RWPE2 (cell line): Measurements from ENCODE around the gene SYT2.

ENCODE experiments used
- ATAC-seq: fragments of 200-7000 bp; cut with Tn5 transposase; 3 replicates; pipeline ENCODE4 v1.9.1; 2021; ENCODE audit warnings: low read depth
- DNase-seq: peaks from one replicate; pipeline ENCODE4 v3.0.0-alpha.2; 2020; ENCODE audit warnings: low spot score
- H3K27ac ChIP-seq: fragments of 450-650 bp; 2 replicates; pipeline ENCODE4 v1.5.1; 2017; ENCODE audit warnings: mild to moderate bottlenecking; ENCODE audit not compliant: poor library complexity, severe bottlenecking
- H3K27me3 ChIP-seq: fragments of 250-450 bp; sonication (Bioruptor Pico); 2 replicates; pipeline ENCODE4 v1.5.1; 2021; ENCODE audit warnings: mild to moderate bottlenecking, moderate library complexity; ENCODE audit not compliant: insufficient read depth, poor library complexity, severe bottlenecking
- H3K36me3 ChIP-seq: fragments of 250-450 bp; sonication (Bioruptor Pico); 2 replicates; pipeline ENCODE4 v1.5.1; 2020; ENCODE audit warnings: low read depth, mild to moderate bottlenecking, moderate library complexity
- H3K4me1 ChIP-seq: fragments of 250-450 bp; sonication (Bioruptor Pico); 2 replicates; pipeline ENCODE4 v1.5.1; 2021; ENCODE audit warnings: mild to moderate bottlenecking, moderate library complexity; ENCODE audit not compliant: insufficient read depth, poor library complexity, severe bottlenecking
- H3K4me3 ChIP-seq: fragments of 250-450 bp; sonication (Bioruptor Pico); 2 replicates; pipeline ENCODE4 v1.5.1; 2021; ENCODE audit warnings: mild to moderate bottlenecking, moderate library complexity; ENCODE audit not compliant: severe bottlenecking
- H3K9me3 ChIP-seq: fragments of 250-450 bp; sonication (Bioruptor Pico); 2 replicates; pipeline ENCODE4 v1.5.1; 2021; ENCODE audit warnings: mild to moderate bottlenecking, moderate library complexity; ENCODE audit not compliant: severe bottlenecking
- CTCF ChIP-seq: fragments of 450-650 bp; IDR thresholded peaks from one replicate; pipeline ENCODE4 v1.5.1; 2017; ENCODE audit warnings: mild to moderate bottlenecking, moderate library complexity; ENCODE audit not compliant: poor library complexity, severe bottlenecking

The SYT2 gene

GRCh38 chr1:202603435-202603834 is 106.8 kb downstream of the SYT2 start:
- ATAC-seq (no peak), DNase-seq (no peak)
- Histone ChIP-seq H3K4me1 (peaks cover 3% of the 10 kb centered on the region), H3K27me3 (no peaks in the 10 kb centered on the region), H3K9me3 (no peaks in the 10 kb centered on the region), H3K4me3 (no peak overlapping the region), H3K27ac (no peak overlapping the region), H3K36me3 (no peaks in the 10 kb centered on the region)
- no peak for TF ChIP-seq CTCF

- H3K9me3 ChIP-seq: no peaks in the 10 kb centered on the region
- H3K27ac ChIP-seq: no peak overlapping the region
- peaks cover 3% of the 10 kb centered on the region for H3K4me1 ChIP-seq
- no peaks in the 10 kb centered on the region for H3K27me3 ChIP-seq
- DNase-seq (no peak), ATAC-seq (0 out of 3 replicates have a peak, but pooled peaks have one; percentile 5)
- H3K4me3 ChIP-seq: no peak overlapping the region
- TF ChIP-seq CTCF: peak; percentile 66
- no peaks in the 10 kb centered on the region for H3K36me3 ChIP-seq
Measured at GRCh38 chr1:202600432-202601041, 109.7 kb downstream of the SYT2 start.

DNA sequence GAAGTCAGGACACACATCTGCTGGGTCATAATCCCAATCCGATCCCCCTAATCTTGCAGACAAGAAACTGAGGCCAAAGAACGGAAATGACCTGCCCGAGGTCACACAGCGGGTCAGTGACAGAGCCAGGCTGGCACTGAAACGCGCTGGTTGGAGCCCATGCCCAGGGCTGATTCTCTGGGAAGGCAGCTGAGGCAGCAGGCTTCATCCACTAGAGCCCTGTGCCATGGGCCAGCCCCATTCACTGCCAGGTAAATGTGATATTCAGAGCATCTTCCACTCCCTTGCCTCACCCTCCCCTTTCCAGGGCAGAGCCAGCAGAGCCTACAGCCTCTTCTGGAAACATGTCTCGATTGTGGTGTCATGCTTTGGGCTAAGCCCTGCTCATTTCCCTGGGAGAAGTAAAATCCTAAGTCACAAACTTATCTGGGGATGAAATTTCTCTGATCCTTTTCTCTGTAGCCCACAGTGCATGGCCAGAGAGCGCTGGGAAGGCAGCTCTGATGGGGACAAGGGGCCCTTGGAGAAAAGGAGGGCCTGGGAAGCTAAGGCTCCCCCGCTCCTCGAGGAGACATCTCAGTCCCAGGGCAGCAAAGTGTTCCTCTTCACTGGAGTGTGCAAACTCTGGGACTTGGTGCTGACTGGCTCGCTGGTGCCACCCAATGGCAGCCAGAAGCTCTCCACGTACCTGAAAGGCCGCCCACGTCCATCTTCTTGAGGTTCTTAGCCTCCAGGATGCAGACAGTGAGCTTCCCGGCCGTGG is 110.4 kb downstream of the SYT2 start:
- peak overlapping the region; percentile 5 for H3K27ac ChIP-seq
- no peak overlapping the region for H3K4me3 ChIP-seq
- H3K9me3 ChIP-seq: no peaks in the 10 kb centered on the region
- H3K36me3 ChIP-seq: no peaks in the 10 kb centered on the region
- peak; percentile 97 for ATAC-seq
- no peaks in the 10 kb centered on the region for H3K27me3 ChIP-seq
- TF ChIP-seq CTCF: peak; percentile 94
- H3K4me1 ChIP-seq: peaks cover 4% of the 10 kb centered on the region
- DNase-seq: no peak

GRCh38 chr1:202597090-202597761 is 113.0 kb downstream of the SYT2 start:
- Histone ChIP-seq H3K4me3 (no peak overlapping the region), H3K4me1 (peaks cover 28% of the 10 kb centered on the region), H3K9me3 (no peaks in the 10 kb centered on the region), H3K36me3 (no peaks in the 10 kb centered on the region), H3K27me3 (no peaks in the 10 kb centered on the region), H3K27ac (no peak overlapping the region)
- no peak for DNase-seq
- TF ChIP-seq CTCF: no peak
- ATAC-seq: no peak

DNA sequence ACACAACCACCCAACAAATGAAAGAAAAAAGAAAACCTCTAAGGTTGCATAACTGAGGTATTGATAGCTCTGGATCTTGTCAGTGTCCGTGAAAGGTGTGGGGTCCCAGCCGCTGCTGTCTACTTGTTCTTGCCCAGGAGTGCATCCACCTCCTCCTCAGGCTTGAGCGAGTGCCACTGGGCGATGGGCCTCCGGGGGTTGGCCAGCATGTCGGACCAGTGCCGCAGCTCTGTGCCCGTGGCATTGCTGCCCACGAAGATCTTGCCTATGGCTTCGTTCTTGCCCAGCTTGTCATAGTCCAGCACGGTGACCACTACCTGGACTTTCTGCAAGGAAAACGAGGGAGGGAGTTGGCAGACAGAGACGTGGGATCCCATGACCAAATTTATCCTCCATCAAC is 113.6 kb downstream of the SYT2 start:
- no peak overlapping the region for H3K27ac ChIP-seq
- H3K36me3 ChIP-seq: no peaks in the 10 kb centered on the region
- no peak for TF ChIP-seq CTCF
- H3K4me3 ChIP-seq: no peak overlapping the region
- H3K9me3 ChIP-seq: no peaks in the 10 kb centered on the region
- DNase-seq (no peak), ATAC-seq (no peak)
- no peaks in the 10 kb centered on the region for H3K27me3 ChIP-seq
- peaks cover 28% of the 10 kb centered on the region for H3K4me1 ChIP-seq
